C4-2B (cell line): ENCODE results near the gene FLOT1.

Experiments used
- ZFX ChIP-seq: fragments of 450-650 bp; IDR thresholded peaks from 2 replicates; pipeline ENCODE4 v1.6.1; 2017
- TF ChIP-seq, protein P1 (sequence below): fragments of 450-650 bp; conservative IDR thresholded peaks from 2 replicates; pipeline ENCODE4 v1.5.1; 2017; ENCODE audit warnings: mild to moderate bottlenecking

DNA sequence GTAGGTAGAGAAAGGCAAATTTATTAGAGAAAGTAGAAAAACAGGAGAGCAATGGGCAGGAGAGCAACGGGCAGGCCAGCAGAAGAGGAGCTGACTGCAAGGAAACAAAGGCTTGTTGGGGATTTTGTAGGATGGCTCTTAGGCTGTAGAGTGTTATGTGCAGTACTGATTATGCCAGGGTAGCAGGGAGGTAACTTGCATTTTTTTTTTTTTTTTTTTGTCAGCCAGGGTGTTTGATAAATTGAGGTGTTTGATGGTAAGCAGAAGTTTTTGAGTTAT, 38.1 kb upstream of the FLOT1 start:
- TF ChIP-seq, protein P1, sequence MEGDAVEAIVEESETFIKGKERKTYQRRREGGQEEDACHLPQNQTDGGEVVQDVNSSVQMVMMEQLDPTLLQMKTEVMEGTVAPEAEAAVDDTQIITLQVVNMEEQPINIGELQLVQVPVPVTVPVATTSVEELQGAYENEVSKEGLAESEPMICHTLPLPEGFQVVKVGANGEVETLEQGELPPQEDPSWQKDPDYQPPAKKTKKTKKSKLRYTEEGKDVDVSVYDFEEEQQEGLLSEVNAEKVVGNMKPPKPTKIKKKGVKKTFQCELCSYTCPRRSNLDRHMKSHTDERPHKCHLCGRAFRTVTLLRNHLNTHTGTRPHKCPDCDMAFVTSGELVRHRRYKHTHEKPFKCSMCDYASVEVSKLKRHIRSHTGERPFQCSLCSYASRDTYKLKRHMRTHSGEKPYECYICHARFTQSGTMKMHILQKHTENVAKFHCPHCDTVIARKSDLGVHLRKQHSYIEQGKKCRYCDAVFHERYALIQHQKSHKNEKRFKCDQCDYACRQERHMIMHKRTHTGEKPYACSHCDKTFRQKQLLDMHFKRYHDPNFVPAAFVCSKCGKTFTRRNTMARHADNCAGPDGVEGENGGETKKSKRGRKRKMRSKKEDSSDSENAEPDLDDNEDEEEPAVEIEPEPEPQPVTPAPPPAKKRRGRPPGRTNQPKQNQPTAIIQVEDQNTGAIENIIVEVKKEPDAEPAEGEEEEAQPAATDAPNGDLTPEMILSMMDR: no peak
- TF ChIP-seq ZFX: no peak
